Measurements from ENCODE around the gene FARS2. TPM values are rescaled to one million over a fixed set of nuclear protein-coding genes. Genes with fewer than 3 reads are reported as not detected.

Gene FARS2
- total and polyA plus RNA-seq, 9 of the 15 experiments (the other 6 are each of a cell fraction or from before 2014, with no cell fraction given) = 16.5 to 62.2 (median 27.0) TPM

DNA sequence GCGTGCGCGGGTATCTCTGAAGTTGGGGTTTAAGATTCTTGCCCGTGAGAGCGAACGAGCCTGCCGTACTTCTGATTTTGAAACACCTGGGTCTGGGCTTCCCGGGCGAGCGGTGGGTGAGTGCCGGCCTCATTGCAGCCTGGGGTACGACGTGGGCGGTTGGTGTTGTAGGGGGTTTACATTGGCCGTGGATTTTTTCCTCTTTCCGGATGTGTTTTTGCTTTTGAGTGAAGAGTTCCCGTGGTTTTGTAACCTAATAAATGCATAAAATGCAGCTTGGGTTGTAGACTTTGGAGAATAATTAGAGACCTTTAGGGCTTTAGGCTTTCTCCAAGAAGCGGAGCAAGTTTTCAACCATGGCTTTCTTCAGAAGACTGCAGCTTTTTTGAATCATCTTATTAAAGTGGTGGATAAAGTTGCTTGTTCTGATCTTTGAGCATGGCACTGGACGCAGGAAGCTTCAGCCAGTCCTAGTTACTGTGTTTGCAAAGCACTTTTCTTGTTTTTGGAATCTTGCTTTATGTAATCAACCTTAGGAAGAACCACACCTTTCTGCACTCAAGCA, 314 bp downstream of the FARS2 start (continued):
- 0 out of 2 replicates have a peak, but pooled peaks have one; percentile 83 for TF ChIP-seq ARID4B (CRISPR knock-in tag; IDR thresholded peaks at IDR 0.05)
- TF ChIP-seq MTA2 (IDR thresholded peaks at IDR 0.05; ENCODE audit: low read depth) = no peak
- TF ChIP-seq, protein P1, sequence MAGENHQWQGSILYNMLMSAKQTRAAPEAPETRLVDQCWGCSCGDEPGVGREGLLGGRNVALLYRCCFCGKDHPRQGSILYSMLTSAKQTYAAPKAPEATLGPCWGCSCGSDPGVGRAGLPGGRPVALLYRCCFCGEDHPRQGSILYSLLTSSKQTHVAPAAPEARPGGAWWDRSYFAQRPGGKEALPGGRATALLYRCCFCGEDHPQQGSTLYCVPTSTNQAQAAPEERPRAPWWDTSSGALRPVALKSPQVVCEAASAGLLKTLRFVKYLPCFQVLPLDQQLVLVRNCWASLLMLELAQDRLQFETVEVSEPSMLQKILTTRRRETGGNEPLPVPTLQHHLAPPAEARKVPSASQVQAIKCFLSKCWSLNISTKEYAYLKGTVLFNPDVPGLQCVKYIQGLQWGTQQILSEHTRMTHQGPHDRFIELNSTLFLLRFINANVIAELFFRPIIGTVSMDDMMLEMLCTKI (IDR thresholded peaks at IDR 0.05; ENCODE audit: partially characterized antibody) = no peak
- no peak for TF ChIP-seq XRCC4 (IDR thresholded peaks at IDR 0.05; ENCODE audit: extremely low read depth, insufficient read depth, insufficient read length)
- no peak for TF ChIP-seq ZNF146 (CRISPR knock-in tag; IDR thresholded peaks at IDR 0.05; ENCODE audit: unreplicated experiment)
- TF ChIP-seq STAT6 (CRISPR knock-in tag; IDR thresholded peaks at IDR 0.05) = 0 out of 2 replicates have a peak, but pooled peaks have one; percentile 33
- TF ChIP-seq ZNF583 (CRISPR knock-in tag; IDR thresholded peaks at IDR 0.05) = 0 out of 2 replicates have a peak, but pooled peaks have one; percentile 2
- peak; percentile 97 for TF ChIP-seq DIDO1 (tag; IDR thresholded peaks at IDR 0.05; ENCODE audit: low read depth)
- TF ChIP-seq POLR2B (IDR thresholded peaks at IDR 0.05; ENCODE audit: low read depth, partially characterized antibody) = peak; percentile 66
- no peak for TF ChIP-seq POLR3G (IDR thresholded peaks at IDR 0.05; ENCODE audit: extremely low read depth, insufficient read length, insufficient replicate concordance)
- 0 out of 2 replicates have a peak, but pooled peaks have one; percentile 2 for TF ChIP-seq ZNF239 (CRISPR knock-in tag; IDR thresholded peaks at IDR 0.05)
- TF ChIP-seq ZNF384 (IDR thresholded peaks at IDR 0.05; ENCODE audit: low read depth, low read length) = no peak
- TF ChIP-seq POLR2G (IDR thresholded peaks at IDR 0.05; ENCODE audit: low read depth, low read length) = no peak
